Tibial artery (tissue), 4 donors: ENCODE data around the gene CCDC182.

Experiments
- DNase-seq, 2 donors: peaks; one replicate each; pipeline ENCODE4 v3.0.0-alpha.2; 2019
- H3K27ac ChIP-seq, 2 donors: fragments of 200-600 bp; sonication (generic) in 1 of 2; 1 replicate in 1 of 2; 2 replicates in 1 of 2; pipeline ENCODE4 v1.5.1; 2018 to 2019; ENCODE audit warnings: mild to moderate bottlenecking in 1 of 2
- H3K27me3 ChIP-seq, 2 donors: fragments of 200-600 bp; sonication (generic) in 1 of 2; one replicate each; pipeline versions ENCODE4 v1.5.1 to v1.6.0; 2016 to 2019
- H3K36me3 ChIP-seq, 3 donors: fragments of 200-600 bp; sonication (generic) in 2 of 3; one replicate each; pipeline ENCODE4 v1.5.1; 2016 to 2019; ENCODE audit warnings: mild to moderate bottlenecking in 2 of 3
- H3K4me1 ChIP-seq, 4 donors: fragments of 200-600 bp; sonication (generic) in 2 of 4; 1 replicate in 3 of 4; 2 replicates in 1 of 4; pipeline ENCODE4 v1.5.1; 2016 to 2019
- H3K4me3 ChIP-seq, 2 donors: fragments of 200-600 bp; sonication (generic) in 1 of 2; 1 replicate in 1 of 2; 2 replicates in 1 of 2; pipeline ENCODE4 v1.5.1; 2018 to 2019; ENCODE audit warnings: mild to moderate bottlenecking in 2 of 2
- H3K9me3 ChIP-seq, 3 donors: fragments of 200-600 bp; sonication (generic) in 1 of 3; one replicate each; pipeline ENCODE4 v1.5.1; 2016 to 2019
- intact Hi-C: fragments of 100-400 bp; cut with DNase I; formaldehyde crosslinking; loops from one replicate; pipeline ENCODE4 v1.15.0; 2023; ENCODE audit warnings: low total_unique reads
- TF ChIP-seq, protein P1 (sequence below), 2 experiments: fragments of 200-600 bp in 1 of 2; fragments of 450-650 bp in 1 of 2; IDR thresholded peaks; one replicate each; pipeline ENCODE4 v1.5.1; 2017 to 2019; ENCODE audit warnings: antibody characterized with exemption in 2 of 2, mild to moderate bottlenecking in 1 of 2, moderate library complexity in 1 of 2

CCDC182 gene

DNA sequence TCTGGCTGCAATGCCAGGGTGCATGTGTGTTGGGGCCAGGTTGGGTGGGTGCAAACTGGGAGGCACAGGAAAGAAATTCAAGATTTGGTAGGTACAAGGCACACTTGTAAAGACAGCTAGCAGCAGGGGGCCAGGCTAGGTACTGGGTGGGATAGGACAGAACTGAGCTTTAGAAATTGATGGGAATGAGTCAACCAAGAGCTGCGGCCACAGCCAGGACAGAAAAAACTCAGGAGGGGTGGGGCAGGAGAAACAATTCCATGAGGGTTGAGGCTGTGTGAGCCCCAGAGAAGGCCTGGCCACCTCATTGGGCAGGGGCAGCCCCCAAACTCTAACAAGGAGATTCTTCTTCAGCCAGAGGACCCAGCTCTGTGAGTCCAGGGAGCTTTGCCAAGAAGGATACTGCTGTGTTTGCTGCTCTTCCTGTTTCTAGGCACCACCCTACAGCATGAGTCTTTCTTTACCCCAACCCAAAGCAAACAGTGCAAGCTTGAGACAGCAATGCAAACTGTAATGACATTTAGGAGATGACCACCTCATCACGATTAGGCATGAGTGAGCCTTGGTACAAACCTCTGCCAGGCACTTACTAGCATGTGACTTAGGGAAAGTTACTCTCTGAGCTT lies 21.3 kb upstream of the CCDC182 start:
- no peak overlapping the region for H3K4me3 ChIP-seq
- intact Hi-C loops: no loop called here
- H3K4me1 ChIP-seq: no peaks in the 10 kb centered on the region
- H3K27me3 ChIP-seq: peaks cover 0 to 27% of the 10 kb centered on the region in 2 donors
- no peak overlapping the region for H3K27ac ChIP-seq
- no peaks in the 10 kb centered on the region for H3K36me3 ChIP-seq
- H3K9me3 ChIP-seq: no peaks in the 10 kb centered on the region
- TF ChIP-seq, protein P1, sequence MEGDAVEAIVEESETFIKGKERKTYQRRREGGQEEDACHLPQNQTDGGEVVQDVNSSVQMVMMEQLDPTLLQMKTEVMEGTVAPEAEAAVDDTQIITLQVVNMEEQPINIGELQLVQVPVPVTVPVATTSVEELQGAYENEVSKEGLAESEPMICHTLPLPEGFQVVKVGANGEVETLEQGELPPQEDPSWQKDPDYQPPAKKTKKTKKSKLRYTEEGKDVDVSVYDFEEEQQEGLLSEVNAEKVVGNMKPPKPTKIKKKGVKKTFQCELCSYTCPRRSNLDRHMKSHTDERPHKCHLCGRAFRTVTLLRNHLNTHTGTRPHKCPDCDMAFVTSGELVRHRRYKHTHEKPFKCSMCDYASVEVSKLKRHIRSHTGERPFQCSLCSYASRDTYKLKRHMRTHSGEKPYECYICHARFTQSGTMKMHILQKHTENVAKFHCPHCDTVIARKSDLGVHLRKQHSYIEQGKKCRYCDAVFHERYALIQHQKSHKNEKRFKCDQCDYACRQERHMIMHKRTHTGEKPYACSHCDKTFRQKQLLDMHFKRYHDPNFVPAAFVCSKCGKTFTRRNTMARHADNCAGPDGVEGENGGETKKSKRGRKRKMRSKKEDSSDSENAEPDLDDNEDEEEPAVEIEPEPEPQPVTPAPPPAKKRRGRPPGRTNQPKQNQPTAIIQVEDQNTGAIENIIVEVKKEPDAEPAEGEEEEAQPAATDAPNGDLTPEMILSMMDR (IDR thresholded peaks at IDR 0.05): no peak
- no peak for DNase-seq

DNA sequence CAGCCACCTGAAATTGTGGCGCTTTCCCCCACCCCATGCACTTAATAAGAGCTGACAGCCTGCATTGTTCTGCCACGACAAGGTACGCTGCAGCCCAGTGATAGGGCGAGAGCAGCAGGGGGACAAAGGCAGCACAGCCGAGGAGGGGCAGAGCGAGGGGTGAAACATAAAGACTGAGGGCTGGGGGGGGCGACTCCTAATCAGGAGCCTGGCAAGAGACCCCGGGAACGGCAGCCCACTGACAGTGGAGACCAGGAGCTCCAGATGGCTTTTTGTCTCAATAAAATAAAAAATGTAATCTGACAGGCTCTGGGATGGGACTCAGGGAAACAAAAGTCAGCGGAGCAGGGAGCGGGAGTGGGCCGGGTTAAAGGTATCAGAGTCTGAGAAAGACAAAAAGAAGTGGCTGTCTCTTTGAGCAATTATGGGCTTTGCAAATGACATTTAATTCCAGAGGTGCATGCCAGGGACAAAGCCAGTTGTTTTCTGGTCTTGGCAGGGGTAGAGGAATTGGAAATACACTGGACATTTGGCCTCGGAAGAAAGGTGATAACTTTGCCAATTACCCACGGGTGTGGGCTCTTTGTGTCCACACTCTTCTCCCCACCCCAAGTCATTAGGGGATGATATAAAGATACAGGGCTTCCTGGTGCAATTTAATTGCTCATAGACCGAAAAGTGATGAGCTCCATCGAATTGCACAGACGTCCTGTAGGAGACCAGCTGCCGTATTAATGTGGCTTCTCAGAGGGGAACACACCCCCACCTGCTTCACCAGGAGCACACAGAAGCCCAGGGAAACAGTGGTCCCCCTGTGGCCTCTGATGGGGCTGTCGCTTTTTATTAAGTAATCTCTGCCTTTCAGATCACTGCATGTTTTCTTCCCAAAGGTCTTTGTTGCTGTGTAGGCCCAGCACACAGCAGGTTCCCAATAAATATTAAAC lies 17.6 kb upstream of the CCDC182 start:
- H3K27me3 ChIP-seq: peaks cover 0 to 33% of the 10 kb centered on the region in 2 donors
- H3K9me3 ChIP-seq: no peaks in the 10 kb centered on the region
- TF ChIP-seq, protein P1 (IDR thresholded peaks at IDR 0.05): no peak
- no peaks in the 10 kb centered on the region for H3K36me3 ChIP-seq
- no peak for DNase-seq
- no peaks in the 10 kb centered on the region for H3K4me1 ChIP-seq
- no peak overlapping the region for H3K27ac ChIP-seq
- intact Hi-C loops: no loop called here
- no peak overlapping the region for H3K4me3 ChIP-seq

DNA sequence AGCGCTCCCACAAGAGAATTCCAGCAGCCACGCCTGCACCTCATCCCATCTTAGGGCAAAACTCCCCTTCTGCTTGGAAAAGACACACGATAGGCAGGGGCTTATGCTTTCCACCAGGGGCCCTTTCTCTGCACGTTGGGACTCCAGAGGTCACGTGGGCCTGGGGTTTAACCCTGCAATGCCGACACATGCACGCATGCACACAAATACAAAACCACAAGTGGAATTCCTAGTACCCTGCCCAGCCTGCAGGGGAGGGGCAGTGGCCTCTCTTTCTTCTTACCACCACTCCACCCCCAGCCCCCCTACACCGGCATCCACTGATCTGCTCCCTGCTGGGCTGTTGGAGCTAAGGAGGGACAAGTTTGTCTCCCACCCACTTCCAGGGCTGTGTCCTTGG lies 16.8 kb upstream of the CCDC182 start:
- Histone ChIP-seq H3K4me1 (no peaks in the 10 kb centered on the region), H3K27ac (no peak overlapping the region), H3K9me3 (no peaks in the 10 kb centered on the region), H3K27me3 (peaks cover 0 to 33% of the 10 kb centered on the region in 2 donors), H3K36me3 (no peaks in the 10 kb centered on the region), H3K4me3 (no peak overlapping the region)
- intact Hi-C loops: no loop called here
- no peak for DNase-seq
- TF ChIP-seq, protein P1 (IDR thresholded peaks at IDR 0.05): no peak

DNA sequence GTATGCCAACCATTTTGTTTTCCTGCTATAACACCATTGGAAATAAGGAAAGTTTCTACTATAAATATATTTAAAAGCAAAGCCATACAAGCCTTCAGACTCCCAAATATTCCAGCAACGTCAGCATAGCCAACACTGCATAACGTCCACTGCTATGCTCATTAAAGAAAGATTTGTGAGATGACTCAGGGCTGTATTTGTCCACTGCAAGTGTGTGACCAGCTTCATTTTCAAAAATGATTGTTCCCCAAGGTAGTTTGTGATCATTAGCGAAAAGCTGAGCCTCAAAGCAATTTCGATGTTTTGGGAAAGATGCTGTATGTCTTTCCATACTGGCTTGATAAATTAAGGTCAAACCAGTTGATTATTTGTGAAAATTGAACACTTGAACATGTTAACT lies 14.9 kb upstream of the CCDC182 start:
- DNase-seq: no peak
- Histone ChIP-seq H3K27me3 (peaks cover 0 to 37% of the 10 kb centered on the region in 2 donors), H3K4me1 (no peaks in the 10 kb centered on the region), H3K9me3 (no peaks in the 10 kb centered on the region), H3K36me3 (no peaks in the 10 kb centered on the region), H3K27ac (no peak overlapping the region), H3K4me3 (no peak overlapping the region)
- intact Hi-C loops: no loop called here
- TF ChIP-seq, protein P1 (IDR thresholded peaks at IDR 0.05): no peak

DNA sequence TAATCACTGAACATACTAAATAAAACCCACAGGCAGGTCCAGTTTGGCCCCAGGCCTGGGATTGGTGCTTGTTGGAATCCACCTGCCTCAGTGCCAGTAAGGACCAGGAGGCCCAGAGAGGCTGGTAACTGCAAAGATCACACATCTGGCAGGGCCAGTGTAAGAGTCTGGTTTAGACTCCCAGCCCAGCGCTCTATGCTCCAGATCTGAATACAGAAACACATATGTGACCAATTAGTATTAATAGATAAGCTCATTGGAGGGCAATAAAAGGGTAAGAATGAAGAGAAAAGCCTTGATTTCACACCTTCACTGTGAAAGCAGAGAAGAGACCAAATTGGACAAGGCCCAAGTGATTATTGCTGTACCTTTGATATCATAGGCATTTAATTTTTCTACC lies 13.6 kb upstream of the CCDC182 start:
- no peaks in the 10 kb centered on the region for H3K4me1 ChIP-seq
- H3K4me3 ChIP-seq: no peak overlapping the region
- intact Hi-C loops: no loop called here
- H3K9me3 ChIP-seq: no peaks in the 10 kb centered on the region
- no peaks in the 10 kb centered on the region for H3K36me3 ChIP-seq
- TF ChIP-seq, protein P1 (IDR thresholded peaks at IDR 0.05): no peak
- DNase-seq: no peak
- no peak overlapping the region for H3K27ac ChIP-seq
- peaks cover 0 to 37% of the 10 kb centered on the region in 2 donors for H3K27me3 ChIP-seq
